WTC11 (cell line): ENCODE results near the gene UGT8. TPM values are rescaled to one million over a fixed set of nuclear protein-coding genes. Genes with fewer than 3 reads are reported as not detected.

Experiments used
- AR ChIP-seq: fragments of 250-450 bp; sonication (Bioruptor Pico); IDR thresholded peaks from 2 replicates; pipeline ENCODE4 v1.9.0; 2021; ENCODE audit warnings: mild to moderate bottlenecking
- ATF1 ChIP-seq: sonication (generic); formaldehyde crosslinking; IDR thresholded peaks from 2 replicates; pipeline ENCODE4 v1.8.1; 2023; ENCODE audit warnings: mild to moderate bottlenecking, moderate library complexity, missing genetic modification reagents
- E2F1 ChIP-seq: sonication (generic); formaldehyde crosslinking; IDR thresholded peaks from 2 replicates; pipeline ENCODE4 v1.8.0; 2022; ENCODE audit warnings: mild to moderate bottlenecking, missing genetic modification reagents
- EMX1 ChIP-seq: fragments of 250-450 bp; sonication (Bioruptor Pico); IDR thresholded peaks from 2 replicates; pipeline ENCODE4 v1.8.0; 2021; ENCODE audit warnings: mild to moderate bottlenecking
- ERG ChIP-seq: fragments of 250-450 bp; sonication (Bioruptor Pico); IDR thresholded peaks from 2 replicates; pipeline ENCODE4 v1.8.0; 2021; ENCODE audit warnings: mild to moderate bottlenecking
- ESRRA ChIP-seq: sonication (generic); formaldehyde crosslinking; IDR thresholded peaks from 2 replicates; pipeline ENCODE4 v1.8.1; 2022; ENCODE audit warnings: mild to moderate bottlenecking, missing genetic modification reagents, borderline replicate concordance
- ETV6 ChIP-seq: sonication (generic); formaldehyde crosslinking; IDR thresholded peaks from 2 replicates; pipeline ENCODE4 v1.8.1; 2022; ENCODE audit warnings: mild to moderate bottlenecking, missing genetic modification reagents
- FOXK1 ChIP-seq: sonication (generic); formaldehyde crosslinking; IDR thresholded peaks from 2 replicates; pipeline ENCODE4 v1.8.0; 2022; ENCODE audit warnings: mild to moderate bottlenecking, moderate library complexity, missing genetic modification reagents
- FOXP1 ChIP-seq: sonication (generic); formaldehyde crosslinking; IDR thresholded peaks from 2 replicates; pipeline ENCODE4 v1.8.0; 2022; ENCODE audit warnings: missing genetic modification reagents, mild to moderate bottlenecking, moderate library complexity, borderline replicate concordance
- IRF1 ChIP-seq: sonication (generic); formaldehyde crosslinking; IDR thresholded peaks from 2 replicates; pipeline ENCODE4 v1.8.0; 2023; ENCODE audit warnings: missing genetic modification reagents
- JUN ChIP-seq: sonication (generic); formaldehyde crosslinking; IDR thresholded peaks from 2 replicates; pipeline ENCODE4 v1.8.0; 2023; ENCODE audit warnings: mild to moderate bottlenecking, missing genetic modification reagents
- MYBL2 ChIP-seq: sonication (generic); formaldehyde crosslinking; IDR thresholded peaks from 2 replicates; pipeline ENCODE4 v1.8.1; 2023; ENCODE audit warnings: mild to moderate bottlenecking, moderate library complexity, missing genetic modification reagents
- NFATC4 ChIP-seq: fragments of 250-450 bp; sonication (Bioruptor Pico); IDR thresholded peaks from 2 replicates; pipeline ENCODE4 v1.9.0; 2021; ENCODE audit warnings: mild to moderate bottlenecking
- NFYB ChIP-seq: sonication (generic); formaldehyde crosslinking; conservative IDR thresholded peaks from 2 replicates; pipeline ENCODE4 v1.8.0; 2022; ENCODE audit warnings: low read depth, missing genetic modification reagents
- NR2C2 ChIP-seq: sonication (generic); formaldehyde crosslinking; IDR thresholded peaks from 2 replicates; pipeline ENCODE4 v1.8.0; 2022; ENCODE audit warnings: mild to moderate bottlenecking, missing genetic modification reagents
- NR3C1 ChIP-seq: sonication (generic); formaldehyde crosslinking; conservative IDR thresholded peaks from 2 replicates; pipeline ENCODE4 v1.8.1; 2023; ENCODE audit warnings: low read depth, mild to moderate bottlenecking, missing genetic modification reagents
- RELA ChIP-seq: sonication (generic); formaldehyde crosslinking; IDR thresholded peaks from 2 replicates; pipeline ENCODE4 v1.8.1; 2022; ENCODE audit warnings: missing genetic modification reagents, mild to moderate bottlenecking, borderline replicate concordance
- SMAD3 ChIP-seq: sonication (generic); formaldehyde crosslinking; IDR thresholded peaks from 2 replicates; pipeline ENCODE4 v1.8.0; 2022; ENCODE audit warnings: missing genetic modification reagents, mild to moderate bottlenecking, borderline replicate concordance
- SP1 ChIP-seq: sonication (generic); formaldehyde crosslinking; conservative IDR thresholded peaks from 2 replicates; pipeline ENCODE4 v1.8.1; 2022; ENCODE audit warnings: missing genetic modification reagents
- TCF7 ChIP-seq: sonication (generic); formaldehyde crosslinking; IDR thresholded peaks from 2 replicates; pipeline ENCODE4 v1.8.0; 2022; ENCODE audit warnings: mild to moderate bottlenecking, low read depth, missing genetic modification reagents, moderate library complexity
- TEAD1 ChIP-seq: sonication (generic); formaldehyde crosslinking; IDR thresholded peaks from 2 replicates; pipeline ENCODE4 v1.8.0; 2022; ENCODE audit warnings: mild to moderate bottlenecking, missing genetic modification reagents
- TEAD4 ChIP-seq: sonication (generic); formaldehyde crosslinking; IDR thresholded peaks from 2 replicates; pipeline ENCODE4 v1.8.0; 2022; ENCODE audit warnings: mild to moderate bottlenecking, missing genetic modification reagents
- USF1 ChIP-seq: sonication (generic); formaldehyde crosslinking; IDR thresholded peaks from 2 replicates; pipeline ENCODE4 v1.8.0; 2022; ENCODE audit warnings: mild to moderate bottlenecking, missing genetic modification reagents
- USF2 ChIP-seq: sonication (generic); formaldehyde crosslinking; IDR thresholded peaks from 2 replicates; pipeline ENCODE4 v1.8.1; 2023; ENCODE audit warnings: mild to moderate bottlenecking, missing genetic modification reagents, moderate library complexity
- ZBTB21 ChIP-seq: sonication (generic); formaldehyde crosslinking; IDR thresholded peaks from 2 replicates; pipeline ENCODE4 v1.8.1; 2023; ENCODE audit warnings: mild to moderate bottlenecking, missing genetic modification reagents, borderline replicate concordance
- ZNF121 ChIP-seq: sonication (generic); formaldehyde crosslinking; IDR thresholded peaks from 2 replicates; pipeline ENCODE4 v1.8.0; 2023; ENCODE audit warnings: missing genetic modification reagents
- ZNF219 ChIP-seq: sonication (generic); formaldehyde crosslinking; IDR thresholded peaks from 2 replicates; pipeline ENCODE4 v1.8.0; 2023; ENCODE audit warnings: missing genetic modification reagents, mild to moderate bottlenecking, borderline replicate concordance
- ZNF232 ChIP-seq: sonication (generic); formaldehyde crosslinking; IDR thresholded peaks from 2 replicates; pipeline ENCODE4 v1.8.0; 2022; ENCODE audit warnings: mild to moderate bottlenecking, missing genetic modification reagents
- ZNF263 ChIP-seq: sonication (generic); formaldehyde crosslinking; IDR thresholded peaks from 2 replicates; pipeline ENCODE4 v1.8.1; 2022; ENCODE audit warnings: low read depth, mild to moderate bottlenecking, moderate library complexity, missing genetic modification reagents
- ZNF416 ChIP-seq: fragments of 250-450 bp; sonication (Bioruptor Pico); IDR thresholded peaks from 2 replicates; pipeline ENCODE4 v1.9.0; 2021; ENCODE audit warnings: mild to moderate bottlenecking, inconsistent platforms
- ZNF423 ChIP-seq: fragments of 250-450 bp; sonication (Bioruptor Pico); IDR thresholded peaks from 2 replicates; pipeline ENCODE4 v2.1.2; 2022; ENCODE audit warnings: mild to moderate bottlenecking, moderate library complexity
- ZNF671 ChIP-seq: fragments of 250-450 bp; sonication (Bioruptor Pico); IDR thresholded peaks from 2 replicates; pipeline ENCODE4 v1.8.0; 2021; ENCODE audit warnings: mild to moderate bottlenecking
- total RNA-seq: library from RNA; stranded (reverse); gene quantifications from 3 replicates; pipeline ENCODE4 v1.2.3, GENCODE V29; 2021

The UGT8 gene
- total RNA-seq, 1 experiment from 2014 or later: 30.8 TPM

- TF ChIP-seq FOXP1 (CRISPR knock-in tag) (peak; percentile 87; the same call in 1 of the 2 replicates), TCF7 (CRISPR knock-in tag) (0 out of 2 replicates have a peak, but pooled peaks have one; percentile 15), ZNF416 (CRISPR knock-in tag) (no peak), ZNF671 (no peak), RELA (peak; percentile 69; the same call in 1 of the 2 replicates), IRF1 (CRISPR knock-in tag) (peak; percentile 77; the same call in 1 of the 2 replicates), ZBTB21 (CRISPR knock-in tag) (peak; percentile 6; the same call in 1 of the 2 replicates), ERG (CRISPR knock-in tag) (no peak), ZNF263 (CRISPR knock-in tag) (0 out of 2 replicates have a peak, but pooled peaks have one; percentile 44), FOXK1 (peak; percentile 56), SP1 (CRISPR knock-in tag) (peak; percentile 56; the same call in 1 of the 2 replicates), AR (CRISPR knock-in tag) (no peak), JUN (CRISPR knock-in tag) (peak; percentile 83), USF1 (CRISPR knock-in tag) (peak; percentile 83), ZNF423 (CRISPR knock-in tag) (no peak), TEAD1 (CRISPR knock-in tag) (peak; percentile 90), EMX1 (CRISPR knock-in tag) (no peak), NR3C1 (CRISPR knock-in tag) (0 out of 2 replicates have a peak, but pooled peaks have one; percentile 49), ETV6 (CRISPR knock-in tag) (peak; percentile 78), ZNF232 (CRISPR knock-in tag) (peak; percentile 53; the same call in 1 of the 2 replicates), E2F1 (0 out of 2 replicates have a peak, but pooled peaks have one; percentile 44), NR2C2 (CRISPR knock-in tag) (peak; percentile 50; the same call in 1 of the 2 replicates), TEAD4 (CRISPR knock-in tag) (peak; percentile 78; the same call in 1 of the 2 replicates), ATF1 (0 out of 2 replicates have a peak, but pooled peaks have one; percentile 70), USF2 (CRISPR knock-in tag) (peak; percentile 83), NFYB (no peak), ZNF219 (CRISPR knock-in tag) (peak; percentile 89), MYBL2 (CRISPR knock-in tag) (no peak), ZNF121 (CRISPR knock-in tag) (peak; percentile 70; the same call in 1 of the 2 replicates), NFATC4 (no peak), ESRRA (CRISPR knock-in tag) (0 out of 2 replicates have a peak, but pooled peaks have one; percentile 61), SMAD3 (CRISPR knock-in tag) (peak; percentile 2)
These were observed at the start of gene UGT8 (continued) for GRCh38 chr4:114598191-114599121.
